ENCODE data around the gene ETFBKMT.

GRCh38 chr12:31634620-31635019 is 24.9 kb upstream of the ETFBKMT start:
- no peak for TF ChIP-seq CTCF (conservative IDR thresholded peaks at IDR 0.05)
- TF ChIP-seq EZH2 (IDR thresholded peaks at IDR 0.05; ENCODE audit: low read depth): no peak
